Esophagus muscularis mucosa (tissue), 4 donors: Measurements from ENCODE around the gene CBLB. TPM values are rescaled to one million over a fixed set of nuclear protein-coding genes. Genes with fewer than 3 reads are reported as not detected.

Experiments
- DNase-seq: peaks from one replicate; pipeline ENCODE4 v3.0.0-alpha.2; 2017; ENCODE audit errors: extremely low spot score
- H3K27ac ChIP-seq, 4 donors: fragments of 200-600 bp; sonication (generic); replicated peaks in 1 of 4; 1 replicate in 3 of 4; 2 replicates in 1 of 4; pipeline ENCODE4 v1.5.1; 2016 to 2019; ENCODE audit warnings: mild to moderate bottlenecking in 1 of 4
- H3K27me3 ChIP-seq, 4 donors: fragments of 200-600 bp; sonication (generic); one replicate each; pipeline versions ENCODE4 v1.5.1 to v1.6.0; 2016 to 2019
- H3K36me3 ChIP-seq, 4 donors: fragments of 200-600 bp; sonication (generic); one replicate each; pipeline ENCODE4 v1.5.1; 2016 to 2019
- H3K4me1 ChIP-seq, 4 donors: fragments of 200-600 bp; sonication (generic); one replicate each; pipeline ENCODE4 v1.5.1; 2016 to 2019
- H3K4me3 ChIP-seq, 4 donors: fragments of 200-600 bp; sonication (generic); 1 replicate in 2 of 4; 2 replicates in 2 of 4; pipeline ENCODE4 v1.5.1; 2016 to 2019; ENCODE audit warnings: mild to moderate bottlenecking in 4 of 4, moderate library complexity in 1 of 4
- H3K9me3 ChIP-seq, 4 donors: fragments of 200-600 bp; sonication (generic); 1 replicate in 3 of 4; 2 replicates in 1 of 4; pipeline ENCODE4 v1.5.1; 2016 to 2019
- CTCF ChIP-seq, 3 experiments: fragments of 200-600 bp in 2 of 3; fragments of 450-650 bp in 1 of 3; sonication (generic) in 2 of 3; IDR thresholded peaks; one replicate each; pipeline ENCODE4 v1.5.1; 2017 to 2019; ENCODE audit warnings: antibody characterized with exemption in 3 of 3, mild to moderate bottlenecking in 2 of 3, moderate library complexity in 1 of 3
- EP300 ChIP-seq: sonication (generic); formaldehyde crosslinking; IDR thresholded peaks from one replicate; pipeline ENCODE4 v1.6.1; 2017; ENCODE audit warnings: antibody characterized with exemption
- POLR2A ChIP-seq: fragments of 450-650 bp; IDR thresholded peaks from one replicate; pipeline ENCODE4 v1.6.1; 2017; ENCODE audit warnings: antibody characterized with exemption, moderate library complexity, mild to moderate bottlenecking, low read depth
- POLR2AphosphoS5 ChIP-seq, 2 donors: sonication (generic); formaldehyde crosslinking; IDR thresholded peaks; one replicate each; pipeline ENCODE4 v1.6.1; 2017; ENCODE audit warnings: antibody characterized with exemption in 2 of 2
- WGBS: methylation state at CpG from one replicate; pipeline ENCODE4 v1.1.5; 2018; 5-methylcytosine and 5-hydroxymethylcytosine counted together
- intact Hi-C: fragments of 100-400 bp; cut with DNase I; formaldehyde crosslinking; loops from one replicate; pipeline ENCODE4 v1.15.1; 2023
- total RNA-seq, 4 donors: library from RNA; depleted of rRNA; stranded (reverse); fragments of >200 nt; gene quantifications; one replicate each; pipeline versions ENCODE4 v1.1.0 to v1.2.1, GENCODE V29; 2016

CBLB gene
- total RNA-seq, 4 donors from 2014 or later: 20.7 to 35.7 (median 26.2) TPM

DNA sequence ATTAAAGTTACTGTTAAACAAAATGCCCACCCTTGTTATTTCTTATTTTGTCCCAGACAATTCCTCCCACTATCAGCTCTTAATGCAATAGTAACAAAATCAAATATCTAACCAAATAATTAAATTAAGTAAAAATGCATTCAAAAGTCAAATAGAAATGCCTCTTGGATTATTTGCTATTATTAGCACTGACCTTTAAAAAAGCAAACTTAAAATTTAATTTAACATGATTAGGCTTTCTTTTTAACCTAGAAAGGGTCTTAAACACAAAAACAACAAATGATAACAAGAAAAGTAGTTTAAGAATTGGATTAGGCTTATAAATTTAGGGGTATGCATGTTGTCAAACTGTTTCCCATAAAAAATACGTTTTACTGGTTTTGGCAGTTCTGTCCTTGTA lies 159.8 kb downstream of the CBLB start:
- no peak for TF ChIP-seq CTCF (IDR thresholded peaks at IDR 0.05)
- no peak for TF ChIP-seq POLR2A
- TF ChIP-seq EP300: no peak
- no peaks in the 10 kb centered on the region for H3K27me3 ChIP-seq
- no peaks in the 10 kb centered on the region for H3K4me1 ChIP-seq
- H3K27ac ChIP-seq: no peak overlapping the region
- 89% methylated on average over 1 of the region's 1 CpG for WGBS
- intact Hi-C loops: no loop called here
- H3K4me3 ChIP-seq: no peak overlapping the region
- no peak for DNase-seq
- H3K9me3 ChIP-seq: no peaks in the 10 kb centered on the region
- H3K36me3 ChIP-seq: peaks cover 0 to 42% (median 7%) of the 10 kb centered on the region in 4 donors

DNA sequence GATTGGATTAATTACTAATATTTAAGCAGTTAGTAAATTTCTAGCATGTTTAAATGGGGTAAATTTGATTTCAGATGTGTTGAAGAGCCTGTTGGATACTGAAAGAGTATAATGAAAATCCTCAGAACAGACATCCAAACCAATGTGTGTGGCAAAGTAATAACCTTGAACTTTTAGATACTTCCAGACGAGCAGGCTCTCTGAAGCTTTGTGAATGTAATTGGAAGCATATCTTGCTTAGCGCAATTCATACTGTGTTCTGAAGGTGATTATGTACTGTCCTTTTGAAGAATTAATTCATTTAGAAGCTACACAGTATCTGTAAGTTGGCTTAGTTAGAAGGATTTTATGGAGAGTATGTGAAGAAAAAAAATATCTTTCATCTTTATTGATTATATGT lies 161.8 kb downstream of the CBLB start:
- TF ChIP-seq CTCF (IDR thresholded peaks at IDR 0.05): no peak
- TF ChIP-seq EP300: no peak
- TF ChIP-seq POLR2AphosphoS5 (IDR thresholded peaks at IDR 0.05): no peak
- TF ChIP-seq POLR2A: no peak
- H3K27ac ChIP-seq: no peak overlapping the region
- 93% methylated on average over 2 of the region's 2 CpGs for WGBS
- H3K4me1 ChIP-seq: no peaks in the 10 kb centered on the region
- no peak for DNase-seq
- H3K4me3 ChIP-seq: no peak overlapping the region
- H3K36me3 ChIP-seq: peaks cover 4 to 51% (median 15%) of the 10 kb centered on the region in 4 donors
- intact Hi-C loops: no loop called here
- H3K9me3 ChIP-seq: no peaks in the 10 kb centered on the region
- H3K27me3 ChIP-seq: no peaks in the 10 kb centered on the region

GRCh38 chr3:105704726-105705410 lies 163.9 kb downstream of the CBLB start:
- no peaks in the 10 kb centered on the region for H3K4me1 ChIP-seq
- peaks cover 7 to 49% (median 30%) of the 10 kb centered on the region in 4 donors for H3K36me3 ChIP-seq
- no peak for DNase-seq
- no peak overlapping the region for H3K27ac ChIP-seq
- no peaks in the 10 kb centered on the region for H3K27me3 ChIP-seq
- no peaks in the 10 kb centered on the region for H3K9me3 ChIP-seq
- TF ChIP-seq CTCF (IDR thresholded peaks at IDR 0.05) (no peak), POLR2A (no peak)
- intact Hi-C loops: no loop called here
- WGBS: 91% methylated on average over 4 of the region's 4 CpGs
- no peak overlapping the region for H3K4me3 ChIP-seq

DNA sequence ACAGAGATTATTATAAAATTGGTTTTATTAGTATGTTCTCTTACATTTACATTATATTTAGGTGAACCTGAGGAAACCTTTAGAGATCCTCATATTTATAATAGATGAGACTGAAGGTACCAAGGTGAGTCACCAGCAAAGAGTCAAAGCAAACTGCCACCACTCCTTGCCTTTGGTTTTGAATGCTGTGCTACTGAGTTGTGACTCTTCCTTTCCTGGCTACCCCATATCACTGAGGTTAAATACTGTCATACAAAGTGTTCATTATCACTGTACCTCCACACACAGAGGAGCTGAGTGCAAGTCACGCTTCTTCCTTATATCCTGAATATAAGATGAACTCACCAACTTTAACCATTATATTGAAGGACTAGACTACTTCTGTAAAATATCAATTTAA lies 168.2 kb downstream of the CBLB start:
- peaks cover 7 to 52% (median 27%) of the 10 kb centered on the region in 4 donors for H3K36me3 ChIP-seq
- no peak for DNase-seq
- H3K9me3 ChIP-seq: no peaks in the 10 kb centered on the region
- H3K27me3 ChIP-seq: no peaks in the 10 kb centered on the region
- TF ChIP-seq CTCF (IDR thresholded peaks at IDR 0.05) (no peak), POLR2AphosphoS5 (IDR thresholded peaks at IDR 0.05) (no peak), POLR2A (no peak), EP300 (no peak)
- H3K27ac ChIP-seq: no peak overlapping the region
- intact Hi-C loops: no loop called here
- WGBS: 100% methylated on average over 1 of the region's 1 CpG
- H3K4me3 ChIP-seq: no peak overlapping the region
- no peaks in the 10 kb centered on the region for H3K4me1 ChIP-seq

GRCh38 chr3:105691633-105692032 lies 177.2 kb downstream of the CBLB start:
- 81% methylated on average over 3 of the region's 3 CpGs for WGBS
- Histone ChIP-seq H3K4me3 (no peak overlapping the region), H3K9me3 (no peaks in the 10 kb centered on the region), H3K4me1 (peaks cover 0 to 6% (median 3%) of the 10 kb centered on the region in 4 donors), H3K27ac (no peak overlapping the region), H3K36me3 (peaks cover 5 to 37% (median 12%) of the 10 kb centered on the region in 4 donors), H3K27me3 (no peaks in the 10 kb centered on the region)
- no peak for DNase-seq
- intact Hi-C loops: no loop called here
- TF ChIP-seq POLR2AphosphoS5 (IDR thresholded peaks at IDR 0.05) (peak in 1 of 2 donors; percentile 17), CTCF (IDR thresholded peaks at IDR 0.05) (no peak)
